IMR-90 (cell line): ENCODE measurements around the gene KCTD2.
"Not testable (repeated sequence)": the region's sequence is repeated elsewhere in the genome, so short reads cannot be mapped to it uniquely, and the experiment has no call there.

Source experiments
- CHD1 ChIP-seq: IDR thresholded peaks from 2 replicates; pipeline ENCODE4 v1.6.1; 2012; ENCODE audit warnings: low read depth, low read length, improper control_type of control experiment
- CTCF ChIP-seq: conservative IDR thresholded peaks from 2 replicates; pipeline ENCODE4 v1.5.1; 2012; ENCODE audit warnings: mild to moderate bottlenecking, low read depth, low read length, improper control_type of control experiment
- ELK1 ChIP-seq: fragments of 150-350 bp; IDR thresholded peaks from 2 replicates; pipeline ENCODE4 v1.6.1; 2016; ENCODE audit warnings: low read depth, mild to moderate bottlenecking, low read length, moderate library complexity, borderline replicate concordance
- FOS ChIP-seq: fragments of 150-350 bp; IDR thresholded peaks from 2 replicates; pipeline ENCODE4 v1.6.1; 2016; ENCODE audit warnings: low read depth, low read length
- MAZ ChIP-seq: IDR thresholded peaks from 2 replicates; pipeline ENCODE4 v1.6.1; 2012; ENCODE audit warnings: low read depth, mild to moderate bottlenecking, low read length, improper control_type of control experiment, moderate library complexity, borderline replicate concordance
- MXI1 ChIP-seq: IDR thresholded peaks from 2 replicates; pipeline ENCODE4 v1.6.1; 2012; ENCODE audit warnings: low read depth, mild to moderate bottlenecking, low read length, moderate library complexity, borderline replicate concordance
- NFE2L2 ChIP-seq: fragments of 150-350 bp; IDR thresholded peaks from 2 replicates; pipeline ENCODE4 v1.6.1; 2016; ENCODE audit warnings: low read depth, mild to moderate bottlenecking, low read length
- POLR2A ChIP-seq: IDR thresholded peaks from 2 replicates; pipeline ENCODE4 v1.6.1; 2012; ENCODE audit warnings: mild to moderate bottlenecking, low read depth, low read length
- RAD21 ChIP-seq: IDR thresholded peaks from 2 replicates; pipeline ENCODE4 v1.6.1; 2012; ENCODE audit warnings: low read length, improper control_type of control experiment
- RCOR1 ChIP-seq: IDR thresholded peaks from 2 replicates; pipeline ENCODE4 v1.6.1; 2012; ENCODE audit warnings: mild to moderate bottlenecking, low read length, improper control_type of control experiment; ENCODE audit not compliant: insufficient replicate concordance
- RFX5 ChIP-seq: IDR thresholded peaks from 2 replicates; pipeline ENCODE4 v1.8.0; 2012; ENCODE audit warnings: low read depth, mild to moderate bottlenecking, low read length, moderate library complexity
- SMC3 ChIP-seq: fragments of 150-350 bp; IDR thresholded peaks from 2 replicates; pipeline ENCODE4 v1.6.1; 2016; ENCODE audit warnings: low read depth, mild to moderate bottlenecking, antibody characterized with exemption, low read length, moderate library complexity
- TF ChIP-seq, protein P1 (sequence below): fragments of 150-350 bp; IDR thresholded peaks from 2 replicates; pipeline ENCODE4 v1.6.1; 2017; ENCODE audit warnings: mild to moderate bottlenecking, antibody characterized with exemption, low read length, low read depth

DNA sequence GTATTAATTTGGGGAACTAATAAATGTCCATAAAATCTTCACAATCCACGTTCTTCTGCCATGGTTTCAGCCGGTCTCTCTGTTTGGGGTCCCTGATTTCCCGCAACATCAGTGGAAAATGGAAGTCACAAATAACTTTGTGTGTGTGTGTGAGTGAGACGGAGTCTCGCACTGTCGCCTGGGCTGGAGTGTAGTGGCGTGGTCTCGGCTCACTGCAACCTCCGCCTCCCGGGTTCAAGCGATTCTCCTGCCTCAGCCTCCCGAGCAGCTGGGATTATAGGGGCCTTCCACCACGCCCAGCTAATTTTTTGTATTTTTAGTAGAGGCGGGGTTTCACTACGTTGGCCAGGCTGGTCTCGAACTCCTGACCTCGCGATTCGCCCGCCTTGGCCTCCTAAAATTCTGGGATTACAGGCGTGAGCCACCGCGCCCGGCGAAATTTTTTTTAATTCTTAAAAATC lies 1.0 kb upstream of the KCTD2 start:
- not testable (repeated sequence) for TF ChIP-seq RAD21, CHD1, CTCF, RFX5, POLR2A, FOS, ELK1, RCOR1, MXI1, MAZ, NFE2L2, SMC3
- TF ChIP-seq, protein P1, sequence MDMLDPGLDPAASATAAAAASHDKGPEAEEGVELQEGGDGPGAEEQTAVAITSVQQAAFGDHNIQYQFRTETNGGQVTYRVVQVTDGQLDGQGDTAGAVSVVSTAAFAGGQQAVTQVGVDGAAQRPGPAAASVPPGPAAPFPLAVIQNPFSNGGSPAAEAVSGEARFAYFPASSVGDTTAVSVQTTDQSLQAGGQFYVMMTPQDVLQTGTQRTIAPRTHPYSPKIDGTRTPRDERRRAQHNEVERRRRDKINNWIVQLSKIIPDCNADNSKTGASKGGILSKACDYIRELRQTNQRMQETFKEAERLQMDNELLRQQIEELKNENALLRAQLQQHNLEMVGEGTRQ: not testable (repeated sequence)
